ENCODE measurements around the gene ACKR3.

ACKR3 gene

DNA sequence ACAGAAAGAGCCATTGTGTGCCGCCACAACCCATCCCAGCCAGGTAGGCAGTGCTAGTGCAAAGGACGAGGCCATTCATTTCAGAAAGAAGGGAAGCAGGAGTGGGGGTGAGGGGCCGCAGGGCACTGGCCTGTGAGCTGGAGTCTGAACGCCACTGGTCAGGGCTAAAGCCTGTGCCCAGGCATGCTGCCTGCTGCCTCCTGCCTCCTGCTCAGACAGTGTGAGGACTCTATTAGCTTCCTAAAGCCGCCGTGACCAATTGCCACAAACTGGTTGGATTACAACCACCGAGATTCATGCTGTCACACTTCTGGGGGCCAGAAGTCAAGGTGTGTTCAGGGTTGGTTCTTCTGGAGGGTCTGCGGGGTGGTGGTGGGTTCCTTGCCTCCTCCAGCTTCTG is 21.2 kb downstream of the ACKR3 start:
- no peak for TF ChIP-seq CTCF (IDR thresholded peaks at IDR 0.05; ENCODE audit: low read depth, low read length, missing control alignments)
- no peak overlapping the region for H3K4me3 ChIP-seq (ENCODE audit: low read depth, low read length)
- no peak for DNase-seq (ENCODE audit: low read depth)

- no peak overlapping the region for H3K4me3 ChIP-seq (ENCODE audit: low read depth, low read length)
- no peak for DNase-seq (ENCODE audit: low read depth)
- TF ChIP-seq CTCF (IDR thresholded peaks at IDR 0.05; ENCODE audit: low read depth, low read length, missing control alignments), result no peak
Measured at GRCh38 chr2:236592821-236593220, 23.2 kb downstream of the ACKR3 start.

- TF ChIP-seq CTCF (IDR thresholded peaks at IDR 0.05; ENCODE audit: low read depth, low read length, missing control alignments), result no peak
- no peak for DNase-seq (ENCODE audit: low read depth)
- no peak overlapping the region for H3K4me3 ChIP-seq (ENCODE audit: low read depth, low read length)
Measured at GRCh38 chr2:236593531-236593930, 23.9 kb downstream of the ACKR3 start.

DNA sequence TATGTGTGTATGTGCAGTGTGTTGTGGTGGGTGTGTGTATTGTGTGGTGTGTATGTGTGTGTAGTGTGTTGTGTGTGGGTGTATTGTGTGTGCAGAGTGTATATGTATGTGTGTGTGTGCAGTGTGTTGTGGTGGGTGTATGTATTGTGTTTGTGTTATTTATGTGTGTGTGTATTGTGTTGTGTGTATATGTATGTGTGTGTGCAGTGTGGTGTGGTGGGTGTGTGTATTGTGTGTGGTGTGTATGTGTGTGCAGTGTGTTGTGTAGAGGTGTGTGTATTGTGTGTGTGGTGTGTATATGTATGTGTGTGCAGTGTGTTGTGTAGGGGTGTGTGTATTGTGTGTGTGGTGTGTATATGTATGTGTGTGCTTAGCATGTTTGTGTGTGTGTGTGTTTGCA is 24.3 kb downstream of the ACKR3 start:
- no peak for DNase-seq (ENCODE audit: low read depth)
- TF ChIP-seq CTCF (IDR thresholded peaks at IDR 0.05; ENCODE audit: low read depth, low read length, missing control alignments), result no peak
- H3K4me3 ChIP-seq (ENCODE audit: low read depth, low read length), result no peak overlapping the region

GRCh38 chr2:236597629-236598028 is 28.0 kb downstream of the ACKR3 start:
- no peak for TF ChIP-seq CTCF (IDR thresholded peaks at IDR 0.05; ENCODE audit: low read depth, low read length, missing control alignments)
- no peak for DNase-seq (ENCODE audit: low read depth)
- no peak overlapping the region for H3K4me3 ChIP-seq (ENCODE audit: low read depth, low read length)

DNA sequence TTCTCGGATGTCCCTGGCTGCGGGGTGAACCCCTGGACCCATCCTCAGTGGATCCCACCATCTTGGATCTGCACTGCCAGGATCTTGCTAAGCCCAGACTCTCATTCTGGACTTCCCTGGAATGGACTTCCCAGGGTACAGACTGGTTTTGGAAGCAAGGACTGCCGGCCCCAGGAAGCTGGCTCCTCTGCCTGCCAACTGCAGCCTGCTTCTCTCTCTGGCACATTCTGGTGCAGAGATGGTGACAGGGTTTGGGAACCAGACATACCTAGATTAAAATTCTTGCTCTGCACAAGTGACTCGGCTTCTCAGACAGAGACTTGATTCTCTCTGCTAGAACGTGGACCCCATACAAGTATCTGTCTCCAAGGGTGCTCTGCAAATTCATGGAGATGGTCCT is 29.4 kb downstream of the ACKR3 start:
- no peak for TF ChIP-seq CTCF (IDR thresholded peaks at IDR 0.05; ENCODE audit: low read depth, low read length, missing control alignments)
- no peak for DNase-seq (ENCODE audit: low read depth)
- no peak overlapping the region for H3K4me3 ChIP-seq (ENCODE audit: low read depth, low read length)

GRCh38 chr2:236600158-236600557 is 30.5 kb downstream of the ACKR3 start:
- TF ChIP-seq CTCF (IDR thresholded peaks at IDR 0.05; ENCODE audit: low read depth, low read length, missing control alignments), result no peak
- no peak for DNase-seq (ENCODE audit: low read depth)
- H3K4me3 ChIP-seq (ENCODE audit: low read depth, low read length), result no peak overlapping the region

Data from GM12864 (cell line).